GM19324 (cell line): Measurements from ENCODE around the gene PRICKLE3.
"Not testable (repeated sequence)": the region's sequence is repeated elsewhere in the genome, so short reads cannot be mapped to it uniquely, and the experiment has no call there.

Experiments used
- ATAC-seq: cut with Tn5 transposase; IDR thresholded peaks from one replicate; pipeline ENCODE4 v1.9.1; 2021; ENCODE audit warnings: mild to moderate bottlenecking, moderate library complexity; ENCODE audit not compliant: unreplicated experiment, low FRiP score

Gene PRICKLE3

DNA sequence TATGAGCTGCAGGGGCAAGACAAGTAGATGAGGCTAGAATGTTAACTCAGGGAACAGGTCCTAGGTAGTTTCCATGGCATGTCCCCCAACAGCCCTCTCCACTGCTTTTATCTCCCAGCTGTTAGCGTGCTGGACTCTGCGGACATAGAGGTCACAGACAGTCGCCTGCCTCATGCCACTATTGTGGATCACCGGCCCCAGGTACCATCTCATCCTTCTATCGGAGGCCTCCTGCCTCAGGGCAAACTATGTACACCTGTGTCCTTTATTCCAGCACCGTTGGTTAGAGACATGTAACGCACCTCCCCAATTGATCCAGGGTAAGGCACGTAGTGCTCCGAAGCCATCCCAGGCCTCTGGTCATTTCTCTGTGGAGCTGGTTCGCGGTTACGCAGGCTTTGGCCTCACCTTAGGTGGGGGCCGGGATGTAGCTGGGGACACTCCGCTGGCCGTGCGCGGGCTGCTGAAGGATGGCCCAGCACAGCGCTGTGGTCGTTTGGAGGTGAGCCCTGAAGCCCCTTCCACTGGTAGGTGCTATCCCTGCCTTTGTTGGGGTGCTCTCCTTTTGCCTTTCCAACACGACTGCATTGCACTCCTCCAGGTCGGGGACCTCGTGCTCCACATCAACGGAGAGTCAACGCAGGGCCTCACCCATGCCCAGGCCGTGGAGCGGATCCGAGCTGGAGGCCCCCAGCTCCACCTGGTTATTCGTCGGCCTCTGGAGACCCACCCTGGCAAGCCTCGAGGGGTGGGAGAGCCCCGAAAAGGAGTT is 21.4 kb downstream of the PRICKLE3 start:
- no peak for ATAC-seq

DNA sequence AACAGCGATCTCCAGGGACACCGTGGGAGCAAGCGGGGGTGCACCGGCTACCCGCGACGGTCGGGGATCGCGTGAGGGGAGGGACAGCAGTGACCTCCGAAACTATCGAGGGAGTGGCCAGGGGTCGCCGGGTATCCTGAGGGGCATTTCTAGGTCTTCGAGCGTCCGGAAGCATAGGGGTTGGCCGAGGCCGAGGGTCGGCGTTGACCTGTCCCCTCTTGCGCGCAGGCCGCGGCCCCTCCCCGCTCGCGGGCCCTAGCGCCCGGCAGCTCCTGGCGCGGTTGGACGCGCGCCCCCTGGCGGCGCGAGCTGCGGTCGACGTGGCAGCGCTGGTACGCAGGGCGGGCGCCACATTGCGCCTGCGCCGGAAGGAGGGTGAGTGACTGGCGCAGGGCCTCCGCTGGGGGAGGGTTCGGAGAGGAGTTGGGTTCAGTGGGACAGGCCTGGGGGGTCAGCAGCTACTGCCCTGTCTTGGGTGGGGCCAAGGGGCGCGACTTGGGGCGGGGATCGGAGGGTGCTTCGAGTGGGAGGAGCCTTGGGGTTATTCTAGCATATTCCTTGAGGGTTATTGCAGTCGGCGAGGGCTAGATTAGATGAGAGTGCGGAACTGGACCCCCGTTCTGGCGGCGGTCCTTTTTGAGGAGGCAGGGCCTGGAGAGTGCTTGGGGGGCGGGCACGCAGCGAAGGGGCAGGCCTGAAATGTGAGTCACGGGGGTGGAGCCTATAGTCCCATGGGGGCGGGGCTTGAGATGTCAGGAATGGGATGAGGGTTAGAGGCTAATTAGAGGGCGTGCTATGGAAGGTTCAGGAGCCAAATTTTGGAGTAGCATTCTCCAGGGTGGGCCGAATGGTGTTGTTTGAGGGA is 22.4 kb downstream of the PRICKLE3 start:
- no peak for ATAC-seq

DNA sequence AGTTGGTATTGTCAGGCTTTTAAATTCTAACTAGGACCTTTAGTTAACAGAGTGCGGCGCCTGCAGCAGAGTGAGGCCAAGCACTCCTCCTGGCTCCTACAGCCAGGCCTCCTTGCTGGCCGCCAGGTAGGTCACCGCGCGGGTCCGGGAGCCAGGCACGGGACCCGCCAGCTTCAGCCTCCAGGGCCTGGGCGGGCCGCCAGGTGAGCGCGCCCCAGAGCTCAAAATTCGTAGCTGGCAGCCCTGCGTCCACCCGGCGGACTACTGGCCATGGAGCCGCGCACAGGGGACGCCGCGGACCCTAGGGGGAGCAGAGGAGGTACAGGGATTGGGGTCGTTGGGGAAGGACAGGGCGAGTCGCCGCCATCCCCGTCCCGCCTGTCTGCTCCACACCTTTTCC is 23.6 kb downstream of the PRICKLE3 start, which contains the start of gene MAGIX:
Gene MAGIX, plus strand, starts transcription at position 139 of the 400 bp plus-strand sequence. Its CDS starts 132 bp downstream, at position 271.
- no peak for ATAC-seq

DNA sequence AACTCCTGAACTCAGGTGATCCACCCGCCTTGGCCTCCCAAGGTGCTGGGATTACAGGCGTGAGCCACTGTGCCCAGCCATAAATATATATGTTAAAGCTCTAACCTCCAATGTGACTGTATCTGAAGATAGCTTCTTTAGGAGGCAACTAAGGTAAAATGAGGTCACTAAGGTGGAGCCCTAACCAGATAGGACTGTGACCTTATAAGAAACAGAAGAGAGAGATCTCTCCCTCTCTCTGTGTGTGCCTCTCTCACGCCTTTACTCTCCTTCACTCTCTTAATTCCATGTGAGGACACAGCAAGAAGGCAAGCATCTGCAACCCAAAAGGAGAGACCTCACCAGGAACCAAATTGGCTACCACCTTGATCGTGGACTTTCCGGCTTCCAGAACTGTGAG is 24.5 kb downstream of the PRICKLE3 start:
- no peak for ATAC-seq

DNA sequence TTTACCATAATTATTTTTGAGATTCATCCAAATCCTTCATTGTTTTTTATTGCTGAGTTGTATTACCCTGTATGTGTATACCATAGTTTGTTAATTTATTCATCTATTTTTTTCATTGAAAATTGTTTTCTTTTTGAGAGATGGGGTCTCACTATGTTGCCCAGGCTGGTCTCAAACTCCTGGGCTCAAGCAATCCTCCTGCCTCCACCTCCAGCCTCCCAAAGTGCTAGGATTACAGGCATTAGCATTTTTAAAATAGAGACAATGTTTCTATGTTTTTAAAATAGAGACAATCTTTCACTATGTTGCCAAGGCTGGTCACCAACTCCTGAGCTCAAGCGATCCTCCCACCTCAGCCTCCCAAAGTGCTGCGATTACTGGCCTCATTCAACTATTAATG is 25.3 kb downstream of the PRICKLE3 start:
- no peak for ATAC-seq

DNA sequence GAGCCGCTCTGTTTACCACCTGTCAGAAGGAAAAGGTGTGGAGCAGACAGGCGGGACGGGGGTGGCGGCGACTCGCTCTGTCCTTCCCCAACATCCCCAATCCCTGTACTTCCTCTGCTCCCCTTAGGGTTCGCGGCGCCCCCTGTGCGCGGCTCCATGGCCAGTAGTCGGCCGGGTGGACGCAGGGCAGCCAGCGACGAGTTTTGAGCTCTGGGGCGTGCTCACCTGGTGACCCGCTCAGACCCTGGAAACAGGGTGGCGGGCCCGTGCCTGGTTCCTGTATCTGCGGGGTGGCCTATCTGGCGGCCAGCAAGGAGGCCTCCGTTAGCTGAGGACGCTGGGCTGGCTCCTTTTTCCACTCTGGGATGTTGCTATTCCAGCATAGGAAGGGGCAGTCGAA is 29.0 kb downstream of the PRICKLE3 start:
- no peak for ATAC-seq

DNA sequence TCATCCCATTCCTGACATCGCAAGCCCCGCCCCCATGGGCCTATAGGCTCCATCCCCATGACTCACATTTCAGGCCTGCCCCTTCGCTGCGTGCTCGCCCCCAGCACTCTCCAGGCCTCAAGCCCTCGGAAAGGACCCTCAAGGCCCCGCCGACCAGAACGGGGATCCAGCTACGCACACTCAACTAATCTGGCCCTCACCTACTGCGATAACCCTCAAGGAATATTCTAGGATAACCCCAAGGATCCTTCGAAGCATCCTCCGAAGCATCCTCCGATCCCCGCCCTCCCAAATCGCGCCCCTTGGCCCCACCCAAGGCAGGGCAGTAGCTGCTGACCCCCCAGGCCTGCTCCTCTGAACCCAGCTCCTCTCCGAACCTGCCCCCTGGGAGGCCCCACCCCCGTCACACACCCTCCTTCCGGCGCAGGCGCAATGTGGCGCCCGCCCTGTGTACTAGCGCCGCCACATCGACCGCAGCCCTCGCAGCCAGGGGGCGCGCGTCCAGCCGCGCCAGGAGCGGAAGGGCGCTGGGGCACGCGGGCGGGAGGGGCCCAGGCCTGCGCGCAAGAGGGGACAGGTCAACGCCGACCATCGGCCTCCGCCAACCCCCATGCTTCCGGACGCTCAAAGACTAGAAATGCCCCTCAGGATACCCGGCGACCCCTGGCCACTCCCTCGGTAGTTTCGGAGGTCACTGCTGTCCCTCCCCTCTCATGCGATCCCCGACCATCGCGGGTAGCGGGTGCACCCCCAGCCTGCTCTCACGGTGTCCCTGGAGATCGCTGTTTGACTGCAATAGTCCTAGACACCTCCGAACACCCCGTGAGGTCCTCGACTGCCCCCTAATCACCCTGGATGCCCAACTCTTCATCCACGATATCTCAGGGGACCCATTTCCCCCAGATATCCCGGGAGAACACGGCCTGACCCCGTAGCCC is 30.0 kb downstream of the PRICKLE3 start:
- ATAC-seq, result peak; percentile 86

DNA sequence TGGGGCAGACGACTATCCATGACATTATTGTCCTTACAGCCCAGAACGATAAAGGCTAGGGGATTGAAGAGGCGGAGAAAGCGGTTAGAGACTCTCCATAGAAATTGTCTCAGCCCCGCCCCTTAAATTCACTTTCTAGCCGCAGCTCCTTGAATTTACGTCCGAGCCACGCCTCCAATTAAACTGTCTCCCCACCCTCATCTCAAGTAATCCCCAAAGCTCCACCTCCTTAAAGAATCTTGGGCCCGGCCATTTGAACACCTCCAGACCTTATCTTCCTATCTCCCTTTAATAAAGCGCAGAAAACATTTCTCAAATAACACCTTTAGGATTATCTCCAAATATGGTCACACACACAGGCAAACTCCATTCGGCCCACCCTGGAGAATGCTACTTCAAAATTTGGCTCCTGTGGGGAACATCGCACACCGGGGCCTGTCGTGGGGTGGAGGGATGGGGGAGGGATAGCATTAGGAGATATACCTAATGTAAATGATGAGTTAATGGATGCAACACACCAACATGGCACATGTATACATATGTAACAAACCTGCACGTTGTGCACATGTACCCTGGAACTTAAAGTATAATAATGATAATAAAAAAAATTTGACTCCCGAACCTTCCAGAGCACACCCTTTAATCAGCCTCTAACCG is 30.8 kb downstream of the PRICKLE3 start:
- no peak for ATAC-seq

DNA sequence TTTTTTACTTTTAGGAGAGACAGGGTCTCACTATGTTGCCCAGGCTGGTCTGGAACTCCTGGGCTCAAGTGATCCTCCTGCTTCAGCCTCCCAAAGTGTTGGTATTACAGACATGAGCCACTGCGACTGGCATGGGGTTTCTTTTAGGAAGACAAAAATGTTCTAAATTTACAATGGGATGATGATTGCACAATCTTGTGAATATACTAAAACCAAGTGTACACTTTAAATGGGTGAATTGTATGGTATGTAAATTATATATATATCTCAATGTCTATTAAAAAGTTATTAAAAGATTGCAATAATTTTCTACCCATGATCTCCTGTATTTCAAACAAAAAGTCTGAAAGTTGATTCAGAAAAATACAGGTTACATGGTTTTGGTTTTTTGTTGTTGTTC is 32.7 kb downstream of the PRICKLE3 start:
- no peak for ATAC-seq

DNA sequence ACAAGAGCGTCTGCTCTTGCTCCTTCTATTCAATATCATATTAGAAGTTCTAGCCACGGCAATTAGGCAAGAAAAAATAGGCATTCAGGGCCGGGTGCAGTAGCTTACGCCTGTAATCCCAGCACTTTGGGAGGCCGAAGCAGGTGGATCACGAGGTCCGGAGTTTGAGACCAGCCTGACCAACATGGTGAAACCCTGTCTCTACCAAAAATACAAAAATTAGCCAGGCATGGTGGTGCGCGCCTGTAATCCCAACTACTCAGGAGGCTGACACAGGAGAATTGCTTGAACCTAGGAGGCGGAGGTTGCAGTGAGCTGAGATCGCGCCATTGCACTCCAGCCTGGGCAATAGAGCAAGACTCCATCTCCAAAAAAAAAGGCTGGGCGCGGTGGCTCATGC is 36.9 kb downstream of the PRICKLE3 start:
- not testable (repeated sequence) for ATAC-seq

DNA sequence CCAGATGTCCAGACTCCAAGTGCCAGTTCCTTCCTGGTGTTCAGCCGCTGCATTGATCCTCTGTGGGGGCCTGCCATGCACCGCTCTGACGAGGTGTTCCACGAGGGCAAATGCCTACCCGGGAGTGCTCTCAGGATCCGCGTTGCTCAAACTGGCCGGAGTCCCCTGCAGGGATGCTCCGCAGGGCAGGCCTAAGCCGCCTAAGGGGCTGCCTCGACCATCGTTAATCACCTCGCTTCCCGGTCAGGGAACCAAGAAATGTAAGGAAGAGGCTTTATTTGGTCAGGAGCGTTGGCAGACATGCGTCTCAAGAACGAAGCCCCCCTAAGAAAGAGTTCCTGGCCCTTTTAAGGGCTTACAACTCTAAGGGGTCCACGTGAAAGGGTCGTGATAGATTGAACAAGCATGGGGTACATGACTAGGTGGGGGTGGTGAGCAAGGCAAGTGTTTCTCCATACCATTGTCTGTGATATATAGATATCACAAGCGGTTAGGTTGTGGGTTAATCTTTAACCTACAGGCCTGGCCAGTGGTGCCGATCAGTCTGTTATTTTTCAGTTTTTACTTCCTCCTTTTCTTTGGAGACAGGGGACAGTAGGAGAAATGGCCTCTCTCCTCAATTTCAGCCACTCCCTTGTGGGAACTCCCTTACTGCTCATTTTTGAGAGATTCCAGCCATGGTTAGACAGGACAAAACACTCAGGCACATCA is 37.6 kb downstream of the PRICKLE3 start:
- ATAC-seq, result not testable (repeated sequence)

DNA sequence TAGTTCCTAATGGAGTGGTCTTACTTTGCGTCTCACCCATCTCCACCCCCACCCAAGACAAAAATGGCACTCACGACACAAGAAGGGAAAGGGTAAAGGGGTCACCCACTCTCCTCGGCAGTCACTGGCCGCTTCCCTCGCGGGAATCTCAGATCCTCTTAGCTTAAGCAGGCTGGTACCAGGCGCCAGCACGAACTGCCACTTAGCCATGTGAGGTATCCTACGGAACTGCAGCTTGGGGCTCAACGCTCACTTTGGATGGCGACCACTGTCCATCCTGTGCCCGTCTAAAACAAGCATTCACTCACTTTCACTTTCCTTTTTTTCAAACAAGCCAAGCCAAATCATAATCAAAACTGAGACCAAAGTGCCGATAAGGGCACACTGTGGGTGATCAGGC is 38.2 kb downstream of the PRICKLE3 start:
- ATAC-seq, result no peak

DNA sequence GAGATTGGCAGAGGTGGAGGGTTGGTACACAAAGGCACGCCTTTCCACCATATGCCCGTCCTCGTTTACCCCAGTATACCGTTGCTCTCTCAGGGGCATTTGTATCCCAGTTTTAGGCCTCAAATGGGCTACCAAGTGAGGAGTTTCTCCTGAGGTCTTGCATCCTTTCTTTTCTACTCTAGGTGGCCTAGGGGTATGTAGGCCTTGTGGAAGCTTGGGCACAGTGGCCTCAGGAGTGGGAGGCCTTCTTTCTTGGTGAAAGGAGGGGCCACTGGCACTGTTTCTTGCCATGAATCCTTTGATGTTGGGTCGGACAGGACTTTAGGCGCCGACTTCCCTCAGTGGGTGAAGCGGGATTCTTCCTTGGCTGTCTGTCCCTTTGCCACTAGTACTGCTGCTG is 38.9 kb downstream of the PRICKLE3 start:
- ATAC-seq, result no peak

DNA sequence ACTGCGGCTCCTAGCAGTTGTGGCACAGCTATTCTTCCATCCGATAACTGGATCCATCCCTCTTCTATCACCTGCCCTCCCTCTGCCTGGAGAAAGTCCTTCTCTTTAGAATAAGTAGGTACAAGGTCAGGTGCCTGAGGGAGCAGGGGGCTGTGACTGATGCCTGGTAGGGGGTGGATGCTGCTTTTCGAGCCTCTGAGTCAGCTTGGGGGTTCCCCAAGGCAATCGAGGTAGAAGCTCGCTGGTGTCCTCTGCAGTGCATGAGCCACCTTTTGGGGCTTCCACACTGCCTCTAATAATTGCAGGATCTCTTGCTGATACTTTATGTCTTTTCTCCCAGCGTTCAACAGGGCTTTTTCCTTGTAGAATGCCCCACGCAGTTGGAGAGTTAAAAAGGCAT is 43.0 kb downstream of the PRICKLE3 start:
- ATAC-seq, result not testable (repeated sequence)

DNA sequence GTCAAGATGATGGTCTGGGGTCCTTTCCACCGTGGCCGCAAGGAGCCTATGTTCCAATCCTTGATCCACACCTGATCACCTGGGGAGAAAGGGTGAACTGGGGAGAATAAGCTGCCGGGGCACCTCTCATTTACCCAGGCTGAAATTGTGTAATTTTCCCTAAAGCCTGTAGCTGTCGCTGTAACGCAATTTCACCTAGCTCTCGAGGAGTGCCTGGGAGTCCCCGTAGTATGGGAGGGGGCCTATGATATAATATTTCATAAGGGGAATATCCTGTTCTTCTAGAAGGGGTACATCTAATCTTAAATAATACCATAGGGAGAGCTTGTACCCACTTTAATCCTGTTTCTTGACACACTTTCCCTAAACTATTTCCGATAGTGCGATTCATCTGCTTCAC is 43.9 kb downstream of the PRICKLE3 start:
- not testable (repeated sequence) for ATAC-seq

DNA sequence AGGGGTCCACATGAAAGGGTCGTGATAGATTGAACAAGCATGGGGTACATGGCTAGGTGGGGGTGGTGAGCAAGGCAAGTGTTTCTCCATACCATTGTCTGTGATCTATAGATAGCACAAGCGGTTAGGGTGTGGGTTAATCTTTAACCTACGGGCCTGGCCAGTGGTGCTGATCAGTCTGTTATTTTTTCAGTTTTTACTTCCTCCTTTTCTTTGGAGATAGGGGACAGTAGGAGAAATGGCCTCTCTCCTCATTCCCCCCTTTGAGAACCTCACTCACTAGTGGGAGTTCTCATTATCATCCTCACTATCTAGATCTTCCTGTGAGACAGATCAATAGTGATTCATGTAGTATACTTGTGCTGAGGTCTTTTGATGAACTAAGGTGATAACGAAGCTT is 46.5 kb downstream of the PRICKLE3 start:
- no peak for ATAC-seq

DNA sequence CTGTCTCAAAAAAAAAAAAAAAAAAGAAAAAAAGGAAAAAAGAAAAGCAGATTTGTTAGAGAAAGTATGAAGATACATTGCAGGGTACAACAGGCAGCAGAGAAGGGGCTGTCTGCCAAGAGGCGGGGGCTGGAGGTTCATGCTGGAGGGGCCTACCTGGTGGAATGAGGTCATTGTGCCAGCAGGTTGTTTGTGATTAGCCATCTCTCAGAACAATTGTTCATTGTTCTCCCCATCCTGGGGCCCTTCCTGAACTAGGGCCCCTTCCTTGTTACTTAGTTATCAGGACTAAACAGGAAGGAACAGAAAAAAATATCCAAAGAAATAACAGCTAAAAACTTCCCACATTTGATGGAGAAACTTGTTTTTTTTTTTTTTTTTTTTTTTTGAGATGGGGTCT is 48.7 kb downstream of the PRICKLE3 start:
- no peak for ATAC-seq

DNA sequence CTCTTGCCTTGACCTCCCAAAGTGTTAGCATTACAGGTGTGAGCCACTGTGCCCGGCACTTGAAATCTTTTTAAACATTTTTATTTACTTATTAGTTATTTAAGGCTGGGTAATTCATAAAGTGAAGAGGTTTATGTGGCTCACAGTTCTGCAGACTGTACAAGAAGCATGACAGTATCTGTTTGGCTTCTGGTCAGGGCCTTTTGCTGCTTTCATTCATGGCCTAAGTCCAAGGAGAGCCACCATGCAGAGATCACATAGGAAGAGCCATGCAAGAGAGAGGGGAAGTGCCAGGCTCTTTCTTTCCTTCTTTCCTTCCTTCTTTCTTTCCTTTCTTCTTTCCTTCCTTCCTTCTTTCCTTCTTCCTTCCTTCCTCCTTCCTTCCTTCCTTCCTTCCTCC is 52.4 kb downstream of the PRICKLE3 start:
- ATAC-seq, result no peak

DNA sequence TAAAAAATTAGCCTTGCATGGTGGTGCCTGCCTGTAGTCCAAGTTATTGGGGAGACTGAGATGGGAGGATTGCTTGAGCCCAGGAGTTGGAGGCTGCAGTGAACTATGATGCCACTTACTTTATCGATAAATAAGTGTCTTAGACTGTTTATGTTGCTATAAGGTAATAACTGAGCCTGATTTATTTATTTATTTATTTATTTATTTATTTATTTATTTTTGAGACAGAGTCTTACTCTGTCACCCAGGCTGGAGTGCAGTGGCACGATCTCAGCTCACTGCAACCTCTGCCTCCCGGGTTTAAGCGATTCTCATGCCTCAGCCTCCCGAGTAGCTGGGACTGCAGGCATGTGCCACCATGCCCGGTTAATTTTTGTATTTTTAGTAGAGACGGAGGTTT is 53.9 kb downstream of the PRICKLE3 start:
- not testable (repeated sequence) for ATAC-seq
